Mesendoderm (in vitro differentiated cells): ENCODE results near the gene RTP3.
A peak's percentile ranks its signal among the peaks of the same experiment; 100 is the strongest.

Source experiments
- DNase-seq: peaks from one replicate; pipeline ENCODE4 v3.0.0; 2013
- H2AK5ac ChIP-seq: 2 replicates; pipeline ENCODE4 v1.6.1; 2013; ENCODE audit warnings: low read length, inconsistent platforms
- H2BK120ac ChIP-seq: 2 replicates; pipeline ENCODE4 v1.6.1; 2013; ENCODE audit warnings: low read depth, mild to moderate bottlenecking, low read length, moderate library complexity, mixed read lengths
- H2BK15ac ChIP-seq: replicated peaks from 2 replicates; pipeline ENCODE4 v1.6.1; 2013; ENCODE audit warnings: low read depth, mild to moderate bottlenecking, moderate library complexity
- H2BK5ac ChIP-seq: 2 replicates; pipeline ENCODE4 v1.6.1; 2013; ENCODE audit warnings: low read length, inconsistent platforms
- H3K18ac ChIP-seq: 2 replicates; pipeline ENCODE4 v1.6.1; 2013; ENCODE audit warnings: mild to moderate bottlenecking, low read length, mixed read lengths
- H3K23ac ChIP-seq: one replicate; pipeline ENCODE4 v1.6.1; 2013; ENCODE audit warnings: low read length
- H3K27ac ChIP-seq: 2 replicates; pipeline ENCODE4 v1.5.1; 2013; ENCODE audit warnings: low read depth, mild to moderate bottlenecking, inconsistent platforms, low read length, moderate library complexity
- H3K27me3 ChIP-seq: 2 replicates; pipeline ENCODE4 v1.6.1; 2013; ENCODE audit warnings: low read length, control low read depth, mild to moderate bottlenecking, inconsistent platforms; ENCODE audit not compliant: insufficient read depth, poor library complexity
- H3K36me3 ChIP-seq: 2 replicates; pipeline ENCODE4 v1.6.1; 2013; ENCODE audit warnings: low read length, inconsistent platforms; ENCODE audit not compliant: control insufficient read depth, insufficient read depth
- H3K4ac ChIP-seq: one replicate; pipeline ENCODE4 v1.6.1; 2013; ENCODE audit warnings: low read depth, mild to moderate bottlenecking, low read length, moderate library complexity
- H3K4me1 ChIP-seq: 2 replicates; pipeline ENCODE4 v1.6.1; 2013; ENCODE audit warnings: low read depth, low read length, inconsistent platforms; ENCODE audit not compliant: control insufficient read depth
- H3K4me2 ChIP-seq: 2 replicates; pipeline ENCODE4 v1.6.1; 2013; ENCODE audit warnings: low read length
- H3K4me3 ChIP-seq: 2 replicates; pipeline ENCODE4 v1.5.1; 2013; ENCODE audit warnings: mild to moderate bottlenecking, low read length
- H3K56ac ChIP-seq: one replicate; pipeline ENCODE4 v1.6.1; 2013; ENCODE audit warnings: low read length
- H3K79me1 ChIP-seq: 2 replicates; pipeline ENCODE4 v1.6.1; 2013; ENCODE audit warnings: low read length, inconsistent platforms
- H3K79me2 ChIP-seq: 2 replicates; pipeline ENCODE4 v1.6.1; 2013; ENCODE audit warnings: mild to moderate bottlenecking, low read length; ENCODE audit not compliant: control insufficient read depth, insufficient read depth
- H3K9ac ChIP-seq: 2 replicates; pipeline ENCODE4 v1.6.1; 2013; ENCODE audit warnings: low read length, inconsistent platforms
- H4K5ac ChIP-seq: one replicate; pipeline ENCODE4 v1.6.1; 2013; ENCODE audit warnings: low read length
- H4K8ac ChIP-seq: one replicate; pipeline ENCODE4 v1.6.1; 2013; ENCODE audit warnings: low read depth, mild to moderate bottlenecking, control low read depth, low read length, moderate library complexity
- WGBS: extraction: QIAGEN DNeasy Blood & Tissue Kit; methylation state at CpG from one replicate; pipeline ENCODE4 v1.1.7; 2013; ENCODE audit warnings: low lambda C conversion rate, missing lambda C conversion rate; ENCODE audit not compliant: insufficient coverage; ENCODE audit errors: extremely low coverage; 5-methylcytosine and 5-hydroxymethylcytosine counted together

RTP3 gene

DNA sequence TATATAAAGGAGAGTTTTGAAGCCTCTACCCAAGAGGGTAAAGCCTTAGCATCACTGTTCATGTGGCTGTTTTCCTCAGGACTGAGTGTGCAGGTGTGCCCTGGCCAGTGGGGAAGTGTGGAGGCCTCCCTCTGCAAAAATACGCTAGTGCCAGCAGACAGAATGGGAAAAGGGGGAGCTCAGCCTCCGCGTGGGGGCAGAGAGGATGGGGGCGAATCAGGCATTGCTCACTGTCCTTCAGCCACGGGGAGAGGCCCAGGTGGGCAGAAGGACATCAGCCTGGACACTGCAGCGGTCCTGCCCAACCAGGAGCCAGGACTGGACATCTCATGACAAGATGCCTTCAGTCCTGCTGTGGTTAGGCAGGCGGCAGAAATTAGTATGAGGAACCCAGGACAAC lies 43.2 kb upstream of the RTP3 start:
- H3K4me3 ChIP-seq, result no peak overlapping the region
- WGBS, result no CpG with 5 or more reads among the region's 7 CpGs
- H3K4ac ChIP-seq, result no peak overlapping the region
- H4K5ac ChIP-seq, result no peak overlapping the region
- H2BK120ac ChIP-seq, result no peak overlapping the region
- H4K8ac ChIP-seq, result no peak overlapping the region
- no peaks in the 10 kb centered on the region for H3K27me3 ChIP-seq
- H3K4me1 ChIP-seq, result no peaks in the 10 kb centered on the region
- DNase-seq, result no peak
- H3K79me2 ChIP-seq, result no peaks in the 10 kb centered on the region
- H3K23ac ChIP-seq, result no peak overlapping the region
- H3K79me1 ChIP-seq, result no peaks in the 10 kb centered on the region
- H2BK15ac ChIP-seq, result no peak overlapping the region
- H2BK5ac ChIP-seq, result no peak overlapping the region
- no peaks in the 10 kb centered on the region for H3K36me3 ChIP-seq
- H3K4me2 ChIP-seq, result no peak overlapping the region
- no peak overlapping the region for H3K27ac ChIP-seq
- H3K18ac ChIP-seq, result no peak overlapping the region
- no peak overlapping the region for H2AK5ac ChIP-seq
- no peak overlapping the region for H3K9ac ChIP-seq
- H3K56ac ChIP-seq, result no peak overlapping the region

DNA sequence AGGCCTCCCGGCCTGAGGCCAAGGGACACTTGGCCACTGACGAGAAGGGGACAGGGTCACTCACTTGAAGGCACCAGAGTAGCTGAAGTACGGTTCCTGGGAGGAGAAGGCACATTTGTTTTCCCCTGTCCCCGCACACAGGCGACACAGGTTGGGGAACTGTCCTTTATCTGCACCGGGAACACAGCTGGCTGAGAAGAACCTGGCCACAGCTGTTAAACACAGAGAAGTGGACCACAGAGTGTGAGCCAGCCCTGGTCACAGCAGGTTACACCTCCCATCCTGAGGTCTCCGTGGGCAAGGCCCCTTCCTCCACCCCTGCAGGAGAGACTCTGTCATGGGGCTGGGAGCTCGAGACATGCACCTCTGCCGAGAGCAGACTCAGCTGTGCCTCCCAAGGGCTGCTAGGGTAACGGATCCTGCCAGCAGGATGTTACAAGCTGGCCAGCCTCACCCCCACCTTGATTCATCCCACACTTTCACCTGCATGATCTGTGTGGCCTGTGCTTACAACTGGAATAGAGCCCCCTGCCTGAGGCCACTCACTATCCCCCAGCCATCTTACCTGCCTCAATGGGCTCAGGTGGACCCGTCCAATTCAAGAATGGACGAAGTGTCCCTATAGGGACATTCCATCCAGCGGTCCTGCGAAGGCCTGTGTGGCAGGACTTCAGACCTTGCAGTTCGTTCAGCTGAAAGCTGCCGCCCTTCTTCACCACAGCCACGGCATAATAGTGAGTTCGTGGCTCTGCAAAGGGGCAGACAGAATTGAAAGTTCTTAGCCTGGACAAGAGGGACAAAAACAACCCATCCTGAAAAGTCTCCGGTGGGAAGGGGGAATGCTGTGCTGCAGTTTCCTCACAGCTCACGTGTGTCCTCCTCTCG lies 42.3 kb upstream of the RTP3 start:
- no peak overlapping the region for H3K4me3 ChIP-seq
- no peak overlapping the region for H2BK15ac ChIP-seq
- H2AK5ac ChIP-seq, result no peak overlapping the region
- WGBS, result no CpG with 5 or more reads among the region's 21 CpGs
- no peak overlapping the region for H4K8ac ChIP-seq
- H3K4me2 ChIP-seq, result no peak overlapping the region
- no peak overlapping the region for H3K18ac ChIP-seq
- H3K79me2 ChIP-seq, result no peaks in the 10 kb centered on the region
- H3K56ac ChIP-seq, result no peak overlapping the region
- no peak overlapping the region for H3K23ac ChIP-seq
- H3K9ac ChIP-seq, result no peak overlapping the region
- H3K4ac ChIP-seq, result no peak overlapping the region
- no peaks in the 10 kb centered on the region for H3K36me3 ChIP-seq
- no peaks in the 10 kb centered on the region for H3K27me3 ChIP-seq
- H4K5ac ChIP-seq, result no peak overlapping the region
- no peaks in the 10 kb centered on the region for H3K79me1 ChIP-seq
- DNase-seq, result no peak
- H2BK5ac ChIP-seq, result no peak overlapping the region
- no peaks in the 10 kb centered on the region for H3K4me1 ChIP-seq
- no peak overlapping the region for H2BK120ac ChIP-seq
- H3K27ac ChIP-seq, result no peak overlapping the region

DNA sequence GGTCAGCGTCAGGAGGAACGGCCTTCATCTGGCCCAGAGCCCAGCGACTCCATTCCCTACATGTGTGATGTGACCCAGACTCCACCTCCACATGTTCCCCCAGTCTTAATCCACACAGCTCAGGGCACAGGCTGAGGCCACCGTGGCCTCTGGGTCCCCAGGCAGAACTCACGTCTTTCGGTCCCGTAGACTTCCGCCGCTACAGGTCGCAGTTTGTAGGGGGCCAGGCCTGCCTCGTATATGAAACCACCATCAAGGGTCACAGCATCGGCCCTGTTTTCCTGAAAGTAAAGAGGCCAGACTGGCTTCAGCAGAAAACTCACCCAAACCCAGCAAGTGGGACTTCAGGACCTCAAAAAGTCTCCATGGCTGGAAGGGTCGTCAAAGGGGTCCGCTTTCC lies 41.7 kb upstream of the RTP3 start:
- no peak overlapping the region for H3K23ac ChIP-seq
- no peaks in the 10 kb centered on the region for H3K79me1 ChIP-seq
- no peak overlapping the region for H2AK5ac ChIP-seq
- no peak overlapping the region for H3K27ac ChIP-seq
- no peak overlapping the region for H3K4me3 ChIP-seq
- no peak for DNase-seq
- no peaks in the 10 kb centered on the region for H3K79me2 ChIP-seq
- H3K4ac ChIP-seq, result no peak overlapping the region
- no peak overlapping the region for H2BK120ac ChIP-seq
- H3K4me2 ChIP-seq, result no peak overlapping the region
- no peak overlapping the region for H4K8ac ChIP-seq
- H4K5ac ChIP-seq, result no peak overlapping the region
- H3K4me1 ChIP-seq, result no peaks in the 10 kb centered on the region
- no peaks in the 10 kb centered on the region for H3K36me3 ChIP-seq
- no peak overlapping the region for H3K56ac ChIP-seq
- no peaks in the 10 kb centered on the region for H3K27me3 ChIP-seq
- no peak overlapping the region for H2BK15ac ChIP-seq
- no peak overlapping the region for H3K18ac ChIP-seq
- no peak overlapping the region for H3K9ac ChIP-seq
- H2BK5ac ChIP-seq, result no peak overlapping the region
- WGBS, result no CpG with 5 or more reads among the region's 14 CpGs

DNA sequence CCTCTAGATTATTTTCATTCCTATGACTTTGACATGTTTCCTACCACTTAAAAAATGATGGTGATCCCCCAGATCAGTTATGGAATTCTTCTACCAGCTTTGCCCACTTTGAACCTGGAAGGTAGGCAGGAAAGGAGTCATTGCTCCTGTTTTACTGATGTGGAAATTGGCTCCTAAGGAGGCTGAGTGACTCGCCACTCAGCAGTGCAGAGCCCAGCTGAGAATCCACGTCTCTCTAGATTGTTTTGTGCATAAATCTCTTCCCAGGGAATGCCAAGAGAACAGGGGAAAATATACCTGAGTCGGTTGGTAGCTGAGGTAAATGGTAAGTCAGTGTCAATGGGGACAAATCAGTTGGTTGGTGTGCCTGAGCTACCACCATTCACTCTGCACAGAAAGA lies 37.7 kb upstream of the RTP3 start:
- Histone ChIP-seq H3K27me3 (no peaks in the 10 kb centered on the region), H3K36me3 (no peaks in the 10 kb centered on the region), H3K23ac (no peak overlapping the region), H2BK120ac (no peak overlapping the region), H3K4me3 (no peak overlapping the region), H3K4me1 (no peaks in the 10 kb centered on the region), H3K9ac (no peak overlapping the region), H3K4ac (no peak overlapping the region), H3K79me2 (no peaks in the 10 kb centered on the region), H3K4me2 (no peak overlapping the region), H2BK5ac (no peak overlapping the region), H3K18ac (no peak overlapping the region), H2BK15ac (no peak overlapping the region), H4K5ac (no peak overlapping the region), H3K79me1 (no peaks in the 10 kb centered on the region), H3K27ac (no peak overlapping the region), H2AK5ac (no peak overlapping the region), H4K8ac (no peak overlapping the region), H3K56ac (no peak overlapping the region)
- no CpG with 5 or more reads among the region's 3 CpGs for WGBS
- no peak for DNase-seq

DNA sequence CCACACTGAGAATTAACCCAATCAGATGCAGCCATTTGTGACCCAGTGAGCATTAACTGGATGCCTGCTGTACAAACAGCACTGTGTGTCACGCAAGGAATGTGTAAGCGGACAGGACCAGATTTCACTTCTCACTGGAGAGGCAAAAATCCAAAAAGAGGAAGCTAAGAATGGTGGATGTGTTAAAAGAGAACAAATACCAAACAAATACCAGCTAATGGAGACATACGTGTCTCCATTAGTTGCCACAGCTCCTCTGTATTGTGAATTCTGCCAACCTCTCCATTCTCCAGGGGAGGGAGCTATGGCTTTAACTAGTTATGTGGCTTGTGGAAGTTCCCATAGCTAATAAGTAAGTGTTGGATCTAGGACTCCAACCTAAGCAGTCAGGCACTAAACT lies 35.7 kb upstream of the RTP3 start:
- H3K18ac ChIP-seq, result no peak overlapping the region
- no peak overlapping the region for H4K8ac ChIP-seq
- WGBS, result no CpG with 5 or more reads among the region's 3 CpGs
- no peak overlapping the region for H3K56ac ChIP-seq
- no peaks in the 10 kb centered on the region for H3K4me1 ChIP-seq
- no peaks in the 10 kb centered on the region for H3K36me3 ChIP-seq
- no peak overlapping the region for H2BK15ac ChIP-seq
- H3K4me3 ChIP-seq, result no peak overlapping the region
- DNase-seq, result peak; percentile 66
- H3K79me1 ChIP-seq, result no peaks in the 10 kb centered on the region
- H3K4me2 ChIP-seq, result no peak overlapping the region
- no peak overlapping the region for H3K23ac ChIP-seq
- H3K9ac ChIP-seq, result no peak overlapping the region
- H2BK5ac ChIP-seq, result no peak overlapping the region
- H2AK5ac ChIP-seq, result no peak overlapping the region
- no peak overlapping the region for H3K27ac ChIP-seq
- H3K27me3 ChIP-seq, result no peaks in the 10 kb centered on the region
- H2BK120ac ChIP-seq, result no peak overlapping the region
- H4K5ac ChIP-seq, result no peak overlapping the region
- H3K4ac ChIP-seq, result no peak overlapping the region
- H3K79me2 ChIP-seq, result no peaks in the 10 kb centered on the region

DNA sequence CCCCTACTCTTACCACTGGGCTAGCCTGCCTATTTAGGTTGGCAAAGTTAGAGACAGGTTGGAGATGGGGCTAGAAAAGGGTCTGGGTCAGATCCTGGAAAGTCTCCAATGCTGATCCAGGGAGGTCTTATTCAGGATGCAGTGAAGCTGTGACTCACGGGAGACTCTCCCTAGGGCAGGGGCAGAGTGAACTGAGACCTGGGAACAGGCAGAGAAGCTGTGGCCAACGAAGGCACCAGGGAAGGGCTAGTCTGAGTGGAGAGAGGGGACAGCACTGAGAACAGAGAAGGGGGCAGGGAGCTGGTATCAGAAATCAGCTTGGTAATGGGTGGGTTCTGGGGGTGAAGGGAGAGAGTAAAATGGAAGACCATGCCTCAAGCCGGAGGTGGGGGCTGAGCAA lies 35.3 kb upstream of the RTP3 start:
- H3K4me1 ChIP-seq, result no peaks in the 10 kb centered on the region
- H2BK5ac ChIP-seq, result no peak overlapping the region
- H3K23ac ChIP-seq, result no peak overlapping the region
- H3K79me2 ChIP-seq, result no peaks in the 10 kb centered on the region
- no CpG with 5 or more reads among the region's 3 CpGs for WGBS
- H3K36me3 ChIP-seq, result no peaks in the 10 kb centered on the region
- no peak overlapping the region for H3K4me2 ChIP-seq
- H2BK15ac ChIP-seq, result no peak overlapping the region
- H3K27ac ChIP-seq, result no peak overlapping the region
- H3K4ac ChIP-seq, result no peak overlapping the region
- no peak overlapping the region for H3K4me3 ChIP-seq
- no peaks in the 10 kb centered on the region for H3K79me1 ChIP-seq
- no peak overlapping the region for H3K56ac ChIP-seq
- H2BK120ac ChIP-seq, result no peak overlapping the region
- DNase-seq, result no peak
- no peak overlapping the region for H4K5ac ChIP-seq
- no peak overlapping the region for H4K8ac ChIP-seq
- H2AK5ac ChIP-seq, result no peak overlapping the region
- no peak overlapping the region for H3K9ac ChIP-seq
- no peak overlapping the region for H3K18ac ChIP-seq
- no peaks in the 10 kb centered on the region for H3K27me3 ChIP-seq
